ENCODE results near the gene KIF12.

DNA sequence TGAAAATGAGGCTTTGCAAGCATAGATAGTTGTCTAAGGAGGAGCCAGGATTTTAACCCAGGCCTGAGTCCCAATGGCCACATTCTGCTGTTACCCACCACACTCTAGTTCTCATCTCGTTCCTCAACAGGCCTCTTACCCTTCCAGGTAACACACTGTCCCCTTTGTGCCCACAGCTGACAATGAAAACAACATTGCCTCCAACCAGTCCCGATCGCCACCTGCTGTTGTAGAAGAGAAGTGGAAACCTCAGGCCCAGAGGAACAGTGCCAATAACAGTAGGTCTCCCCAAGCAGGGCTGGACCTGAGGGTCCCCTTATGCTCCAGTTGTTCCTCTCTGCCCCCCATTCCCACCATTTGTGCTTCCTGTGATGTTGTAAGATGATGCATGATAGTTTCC lies 51.4 kb downstream of the KIF12 start:
- TF ChIP-seq EZH2 (IDR thresholded peaks at IDR 0.05; ENCODE audit: low read length, missing control alignments) (no peak), CTCF (conservative IDR thresholded peaks at IDR 0.05 in 1 of 2, IDR thresholded peaks at IDR 0.05 in 1 of 2; ENCODE audit: low read depth in 1 of 2, low read length in 2 of 2) (peak in 1 of 2 donors; percentile 40)

Data from fibroblast of lung (primary cell).